Measurements from ENCODE around the gene NT5DC4.

GRCh38 chr2:112752667-112753066, 31.8 kb downstream of the NT5DC4 start:
- no peak for TF ChIP-seq CTCF (IDR thresholded peaks at IDR 0.05)
- TF ChIP-seq POLR2A (IDR thresholded peaks at IDR 0.05; ENCODE audit: low read depth): no peak
- TF ChIP-seq EP300 (IDR thresholded peaks at IDR 0.05): no peak
- TF ChIP-seq POLR2AphosphoS5 (IDR thresholded peaks at IDR 0.05): no peak
